Measurements from ENCODE around the gene TSNAXIP1. TPM values are rescaled to one million over a fixed set of nuclear protein-coding genes. Genes with fewer than 3 reads are reported as not detected.

TSNAXIP1 gene
- total and polyA plus RNA-seq, 10 of the 15 experiments (the other 5 are each of a cell fraction or from before 2014, with no cell fraction given): 0.09 to 0.63 (median 0.37) TPM; not detected in 1

GRCh38 chr16:67856927-67857546 is 50.3 kb downstream of the TSNAXIP1 start:
- RAD21 ChIA-PET (ENCODE audit: unreplicated experiment): no interaction called here
- ATAC-seq (no peak), DNase-seq (ENCODE audit: low read depth, low spot score) (no peak), FAIRE-seq (no peak)
- in situ Hi-C loops (cut with MboI) (no loop called here), intact Hi-C loops (cut with micrococcal nuclease; ENCODE audit: unreplicated experiment) (no loop called here)
- H3K4me1 ChIP-seq (ENCODE audit: control insufficient read depth, insufficient read depth, low read length): no peaks in the 10 kb centered on the region
- peaks cover 57% of the 10 kb centered on the region for H3K79me2 ChIP-seq (ENCODE audit: control insufficient read depth, insufficient read depth, low read length)
- H2AFZ ChIP-seq (ENCODE audit: control insufficient read depth, low read depth, low read length): no peak overlapping the region
- BruUV-seq (replicated peaks): no TSS peak
- POLR2A ChIA-PET: interaction anchor here (0.6 to 1.0 kb wide), 4 partner anchors 11 to 88 kb away, joined by 3 to 4 read pairs (median 3); no protein-coding TSS in a partner anchor
- no peak for TF ChIP-seq CHD2 (IDR thresholded peaks at IDR 0.05; ENCODE audit: borderline replicate concordance, low read depth, low read length)
- no peak for TF ChIP-seq REST (IDR thresholded peaks at IDR 0.05; ENCODE audit: low read depth, low read length)
- no peak for TF ChIP-seq E4F1 (IDR thresholded peaks at IDR 0.05; ENCODE audit: borderline replicate concordance, partially characterized antibody)
- no peak for TF ChIP-seq KAT2A (conservative IDR thresholded peaks at IDR 0.05; ENCODE audit: control insufficient read depth, low read depth, low read length)
- no peak for TF ChIP-seq IRF5 (IDR thresholded peaks at IDR 0.05; ENCODE audit: borderline replicate concordance)
- no peak for TF ChIP-seq MYC (IDR thresholded peaks at IDR 0.05; ENCODE audit: insufficient read depth, insufficient read length, insufficient replicate concordance, low read length, severe bottlenecking)
- no peak for TF ChIP-seq ASH2L (IDR thresholded peaks at IDR 0.05; ENCODE audit: borderline replicate concordance, low read depth)
- no peak for TF ChIP-seq SRF (IDR thresholded peaks at IDR 0.05; ENCODE audit: low read depth in 2 of 2, low read length in 2 of 2)
- no peak for TF ChIP-seq EP300 (IDR thresholded peaks at IDR 0.05; ENCODE audit: borderline replicate concordance in 1 of 2, control insufficient read depth in 1 of 2, low read depth in 2 of 2, low read length in 2 of 2)
- TF ChIP-seq USF1 (IDR thresholded peaks at IDR 0.05; ENCODE audit: borderline replicate concordance, extremely low read length, insufficient read depth, low read depth, low read length): no peak
- H3K27ac ChIP-seq (ENCODE audit: control insufficient read depth, insufficient read depth): no peak overlapping the region
- no peak overlapping the region for H3K4me2 ChIP-seq (ENCODE audit: control insufficient read depth, insufficient read depth)
- SMC1A ChIA-PET (ENCODE audit: uncharacterized antibody, unreplicated experiment): interaction anchor here (1.0 to 1.2 kb wide), 2 partner anchors 11 to 40 kb away, joined by 3 read pairs; partner anchors contain the start of gene NUTF2
- H3K9ac ChIP-seq (ENCODE audit: control insufficient read depth, insufficient read depth, low read length): no peak overlapping the region
- no peak overlapping the region for H3K4me3 ChIP-seq
- CTCF ChIA-PET: interaction anchor here (0.7 to 1.6 kb wide), 2 partner anchors 9 to 41 kb away, joined by 5 to 8 read pairs; no protein-coding TSS in a partner anchor
- no peaks in the 10 kb centered on the region for H3K27me3 ChIP-seq (replicated peaks in 1 of 2; ENCODE audit: control insufficient read depth in 2 of 2, insufficient read depth in 2 of 2, low read length in 1 of 2)
- H4K20me1 ChIP-seq (ENCODE audit: control insufficient read depth, insufficient read depth): 0 out of 2 replicates have a peak, but pooled peaks cover 2% of the 10 kb centered on the region
- H3K36me3 ChIP-seq (ENCODE audit: control insufficient read depth in 2 of 2, insufficient read depth in 2 of 2, low read length in 1 of 2): peaks cover 6 to 7% of the 10 kb centered on the region in 2 experiments; a peak in 3 of 4 replicates
- WGBS (ENCODE audit: insufficient coverage, insufficient replicate concordance, low lambda C conversion rate, missing lambda C conversion rate): 84% methylated on average over 5 of the region's 5 CpGs
- H3K9me3 ChIP-seq (replicated peaks; ENCODE audit: control insufficient read depth, insufficient read depth, low read length): no peaks in the 10 kb centered on the region
